Stimulated activated CD4-positive, alpha-beta T cell treated with anti-CD3 and anti-CD28 coated beads, Interleukin-4, amount 100 ng/mL, for 1 hour (primary cell): Measurements from ENCODE around the gene GNE.
"Not testable (repeated sequence)": the region's sequence is repeated elsewhere in the genome, so short reads cannot be mapped to it uniquely, and the experiment has no call there.

Source experiments
- DNase-seq: peaks from one replicate; pipeline ENCODE4 v3.0.0-alpha.2; 2020

Gene GNE

GRCh38 chr9:36207546-36208012 is 50.7 kb downstream of the GNE start:
- DNase-seq = no peak

GRCh38 chr9:36207016-36207415 is 51.2 kb downstream of the GNE start:
- DNase-seq = no peak

- no peak for DNase-seq
Observed at GRCh38 chr9:36204906-36205547, 53.2 kb downstream of the GNE start.

GRCh38 chr9:36194326-36195000 is 63.8 kb downstream of the GNE start:
- no peak for DNase-seq

- DNase-seq = no peak
Observed at GRCh38 chr9:36193023-36193422, 65.2 kb downstream of the GNE start.

- DNase-seq = no peak
Observed at GRCh38 chr9:36192196-36192595, 66.1 kb downstream of the GNE start.

- no peak for DNase-seq
Observed at GRCh38 chr9:36191686-36192085, 66.6 kb downstream of the GNE start.

- peak; percentile 51 for DNase-seq
Observed at GRCh38 chr9:36191290-36191645, 67.0 kb downstream of the GNE start.

- peak; percentile 88 for DNase-seq
Observed at GRCh38 chr9:36190388-36191289, 67.6 kb downstream of the GNE start, which contains the start of gene CLTA. Gene CLTA, plus strand, starts transcription at chr9:36190921. Its CDS starts 136 bp downstream, at chr9:36191057.

GRCh38 chr9:36189976-36190375 is 68.3 kb downstream of the GNE start:
- DNase-seq = no peak

- no peak for DNase-seq
Observed at GRCh38 chr9:36188212-36188611, 70.0 kb downstream of the GNE start.

- DNase-seq = no peak
Observed at GRCh38 chr9:36187414-36187813, 70.8 kb downstream of the GNE start.

- DNase-seq = not testable (repeated sequence)
Observed at GRCh38 chr9:36180243-36180642, 78.0 kb downstream of the GNE start.

- no peak for DNase-seq
Observed at GRCh38 chr9:36177571-36177970, 80.7 kb downstream of the GNE start.

- DNase-seq = not testable (repeated sequence)
Observed at GRCh38 chr9:36176496-36176895, 81.8 kb downstream of the GNE start.

- not testable (repeated sequence) for DNase-seq
Observed at GRCh38 chr9:36175209-36175608, 83.0 kb downstream of the GNE start.

- no peak for DNase-seq
Observed at GRCh38 chr9:36174731-36175130, 83.5 kb downstream of the GNE start.

- no peak for DNase-seq
Observed at GRCh38 chr9:36174271-36174670, 84.0 kb downstream of the GNE start.

- DNase-seq = no peak
Observed at GRCh38 chr9:36173861-36174260, 84.4 kb downstream of the GNE start.

- DNase-seq = no peak
Observed at GRCh38 chr9:36170531-36170930, 87.7 kb downstream of the GNE start.

GRCh38 chr9:36169708-36170107 is 88.5 kb downstream of the GNE start:
- no peak for DNase-seq

- no peak for DNase-seq
Observed at GRCh38 chr9:36169166-36169565, 89.1 kb downstream of the GNE start, which contains the start of gene CCIN. Gene CCIN, plus strand, starts transcription at chr9:36169388. Its CDS starts 115 bp downstream, at chr9:36169503.

- peak; percentile 81 for DNase-seq
Observed at GRCh38 chr9:36166168-36166927, 91.9 kb downstream of the GNE start.
